ENCODE measurements around the gene SRSF8. TPM values are rescaled to one million over a fixed set of nuclear protein-coding genes. Genes with fewer than 3 reads are reported as not detected.

SRSF8 gene
- polyA plus RNA-seq, 1 of the 3 experiments (the other 2 are of a cell fraction), result 25.4 TPM

DNA sequence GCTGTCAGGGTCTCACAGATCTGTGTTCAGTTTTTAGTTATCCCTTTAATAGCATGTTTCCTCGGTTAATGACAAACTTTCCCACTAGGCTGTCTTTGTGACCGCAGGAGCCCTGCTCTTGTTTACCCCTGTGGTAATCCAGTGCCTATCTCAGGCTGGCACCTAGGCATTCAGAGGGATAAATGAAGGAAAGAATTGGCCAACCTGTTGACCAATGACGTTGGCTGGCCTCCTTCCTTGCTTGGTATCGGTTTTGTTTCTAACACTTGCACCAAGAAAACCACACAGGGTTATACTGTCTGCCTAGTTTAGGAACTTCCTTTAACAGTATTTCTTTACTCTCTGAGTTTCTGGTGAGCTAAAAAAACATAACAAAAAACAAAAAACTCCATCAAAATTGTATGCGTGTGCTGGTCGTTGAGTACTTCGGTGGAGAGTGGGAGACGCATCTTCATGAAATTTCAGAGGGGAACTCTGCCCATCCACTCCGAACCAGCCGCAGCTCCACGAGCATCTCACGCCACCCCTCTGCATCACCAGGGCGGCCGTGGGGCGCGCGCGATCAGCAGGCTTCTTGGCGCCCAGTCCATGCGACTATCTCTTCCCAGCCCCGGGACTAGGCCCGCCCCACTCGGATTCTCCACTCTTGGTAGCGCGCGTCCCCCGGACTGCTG lies 22.4 kb downstream of the SRSF8 start:
- Histone ChIP-seq H2AFZ (ENCODE audit: low read depth) (peak overlapping the region; percentile 87), H3K9me2 (no peaks in the 10 kb centered on the region), H3K9ac (peak overlapping the region; percentile 62; the same call in 1 of the 2 replicates), H3F3A (replicated peaks; ENCODE audit: insufficient read depth) (peaks cover 8% of the 10 kb centered on the region), H3K4me3 (ENCODE audit: low read depth in 2 of 2, low read length in 1 of 2) (peak overlapping the region; percentile 86 to 90), H3K36me3 (replicated peaks in 1 of 2; ENCODE audit: control insufficient read depth in 1 of 2, insufficient read depth in 2 of 2, low read length in 1 of 2) (no peaks in the 10 kb centered on the region), H3K27ac (ENCODE audit: low read depth in 2 of 2, low read length in 1 of 2) (peak overlapping the region; percentile 32 to 72; a peak in 3 of 4 replicates), H3K27me3 (ENCODE audit: insufficient read depth) (no peaks in the 10 kb centered on the region), H3K4me2 (peak overlapping the region; percentile 79), H3K9me3 (no peaks in the 10 kb centered on the region), H4K20me1 (ENCODE audit: insufficient read depth) (no peaks in the 10 kb centered on the region), H3K79me2 (ENCODE audit: insufficient read depth) (no peaks in the 10 kb centered on the region), H3K4me1 (ENCODE audit: control insufficient read depth in 1 of 2, insufficient read depth in 2 of 2, low read depth in 1 of 2, low read length in 1 of 2) (peaks cover 13 to 22% of the 10 kb centered on the region in 2 experiments; a peak in 2 of 4 replicates)
- no peak for TF ChIP-seq ELF1 (IDR thresholded peaks at IDR 0.05)
- no peak for TF ChIP-seq NRF1 (IDR thresholded peaks at IDR 0.05; ENCODE audit: low read depth, low read length)
- TF ChIP-seq, protein P1, sequence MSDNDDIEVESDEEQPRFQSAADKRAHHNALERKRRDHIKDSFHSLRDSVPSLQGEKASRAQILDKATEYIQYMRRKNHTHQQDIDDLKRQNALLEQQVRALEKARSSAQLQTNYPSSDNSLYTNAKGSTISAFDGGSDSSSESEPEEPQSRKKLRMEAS (IDR thresholded peaks at IDR 0.05; ENCODE audit: low read depth), result peak; percentile 39; the same call in 1 of the 2 replicates
- no peak for TF ChIP-seq MEF2A (IDR thresholded peaks at IDR 0.05; ENCODE audit: borderline replicate concordance, low read depth)
- TF ChIP-seq TAF1 (IDR thresholded peaks at IDR 0.05; ENCODE audit: borderline replicate concordance, low read depth, low read length), result no peak
- no peak for DNase-seq
- CTCF ChIA-PET, result interaction anchor here (0.6 to 6.5 kb wide), 6 partner anchors 14 to 1337 kb away, joined by 3 to 52 read pairs (median 3); partner anchors contain the start of gene SRSF8
- POLR2A ChIA-PET, result interaction anchor here (0.9 to 2.3 kb wide), 5 partner anchors 21 to 700 kb away, joined by 3 to 15 read pairs (median 4); partner anchors contain the start of genes CWC15, FAM76B, KDM4D and SRSF8
- 45% methylated on average over 12 of the region's 27 CpGs for WGBS (ENCODE audit: low lambda C conversion rate)

DNA sequence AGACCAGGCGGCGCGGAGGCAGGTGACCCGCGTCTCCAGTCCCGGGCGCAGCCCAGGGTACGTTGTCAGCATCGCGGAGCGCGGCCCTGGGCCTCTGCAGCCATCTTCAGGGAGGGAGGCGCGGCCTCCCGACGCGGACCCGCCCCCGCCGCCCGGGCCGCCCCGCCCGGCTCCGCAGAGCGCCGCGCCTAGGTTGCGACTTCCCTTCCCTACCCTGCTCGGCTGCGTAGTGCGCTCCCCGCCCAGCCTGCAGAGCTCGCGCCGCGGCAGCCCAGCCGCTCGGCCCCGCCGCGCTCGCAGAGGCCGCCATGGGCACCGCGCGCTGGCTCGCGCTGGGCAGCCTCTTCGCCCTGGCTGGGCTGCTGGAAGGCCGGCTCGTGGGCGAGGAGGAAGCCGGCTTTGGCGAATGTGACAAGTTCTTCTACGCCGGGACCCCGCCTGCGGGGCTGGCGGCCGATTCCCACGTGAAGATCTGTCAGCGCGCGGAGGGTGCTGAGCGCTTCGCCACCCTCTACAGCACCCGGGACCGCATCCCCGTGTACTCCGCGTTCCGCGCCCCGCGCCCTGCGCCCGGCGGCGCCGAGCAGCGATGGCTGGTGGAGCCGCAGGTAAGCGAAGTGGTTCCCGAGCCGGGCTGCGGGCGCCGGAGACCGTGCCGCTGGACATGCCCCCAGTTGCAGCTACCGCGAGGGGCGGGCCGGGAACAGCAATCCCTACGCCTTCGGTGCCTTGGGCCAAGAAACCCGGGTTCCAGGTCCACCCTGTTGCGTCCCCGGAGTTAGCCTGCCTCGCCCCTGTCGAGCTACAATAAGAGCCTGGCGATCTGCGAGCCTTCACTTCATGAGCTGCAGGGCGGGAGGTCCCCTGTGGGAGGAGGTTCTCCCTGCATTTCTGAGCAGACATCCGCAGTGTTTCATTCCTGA lies 23.2 kb downstream of the SRSF8 start, which contains the start of gene ENDOD1:
TSS of gene ENDOD1 (plus strand) at position 227 of the 923 bp plus-strand sequence. CDS start at position 309, 82 bp downstream.
- Histone ChIP-seq H3K4me1 (ENCODE audit: control insufficient read depth in 1 of 2, insufficient read depth in 2 of 2, low read depth in 1 of 2, low read length in 1 of 2) (peaks cover 13 to 22% of the 10 kb centered on the region in 2 experiments; a peak in 2 of 4 replicates), H4K20me1 (ENCODE audit: insufficient read depth) (no peaks in the 10 kb centered on the region), H3K9ac (peak within 1 kb of the TSS; percentile 62), H3K4me2 (peak within 1 kb of the TSS; percentile 79), H3K27ac (ENCODE audit: low read depth in 2 of 2, low read length in 1 of 2) (peak within 1 kb of the TSS; percentile 57 to 72; a peak in 3 of 4 replicates), H2AFZ (ENCODE audit: low read depth) (peak within 1 kb of the TSS; percentile 95), H3K79me2 (ENCODE audit: insufficient read depth) (no peaks in the 10 kb centered on the region; the same call in 1 of the 2 replicates), H3K9me3 (no peaks in the 10 kb centered on the region), H3K9me2 (no peaks in the 10 kb centered on the region), H3K4me3 (ENCODE audit: low read depth in 2 of 2, low read length in 1 of 2) (peak within 1 kb of the TSS; percentile 86 to 90), H3F3A (replicated peaks; ENCODE audit: insufficient read depth) (peaks cover 8% of the 10 kb centered on the region), H3K36me3 (replicated peaks in 1 of 2; ENCODE audit: control insufficient read depth in 1 of 2, insufficient read depth in 2 of 2, low read length in 1 of 2) (no peaks in the 10 kb centered on the region), H3K27me3 (ENCODE audit: insufficient read depth) (no peaks in the 10 kb centered on the region)
- peak; percentile 95 for DNase-seq
- WGBS (ENCODE audit: low lambda C conversion rate), result 1% methylated on average over 16 of the region's 106 CpGs
- CTCF ChIA-PET, result interaction anchor here (0.6 to 6.5 kb wide), 13 partner anchors 9 to 1336 kb away, joined by 3 to 52 read pairs (median 4); partner anchors contain the start of gene SRSF8
- POLR2A ChIA-PET, result interaction anchor here (0.6 to 2.3 kb wide), 9 partner anchors 12 to 1386 kb away, joined by 3 to 15 read pairs (median 4); partner anchors contain the start of genes CWC15, FAM76B, KDM4D and SRSF8
- TF ChIP-seq TAF1 (IDR thresholded peaks at IDR 0.05; ENCODE audit: borderline replicate concordance, low read depth, low read length), result peak; percentile 82
- TF ChIP-seq, protein P1 (IDR thresholded peaks at IDR 0.05; ENCODE audit: low read depth), result 0 out of 2 replicates have a peak, but pooled peaks have one; percentile 42
- TF ChIP-seq NFIC (IDR thresholded peaks at IDR 0.05; ENCODE audit: borderline replicate concordance), result no peak
- TF ChIP-seq YY1 (IDR thresholded peaks at IDR 0.05; ENCODE audit: low read depth), result peak; percentile 77; the same call in 1 of the 2 replicates
- TF ChIP-seq IRF3 (IDR thresholded peaks at IDR 0.05; ENCODE audit: low read depth, low read length), result no peak
- no peak; the same call in 1 of the 2 replicates for TF ChIP-seq CTCF (IDR thresholded peaks at IDR 0.05)
- TF ChIP-seq MXI1 (IDR thresholded peaks at IDR 0.05; ENCODE audit: low read depth, low read length), result peak; percentile 91
- TF ChIP-seq MEF2A (IDR thresholded peaks at IDR 0.05; ENCODE audit: borderline replicate concordance, low read depth), result no peak
- no peak for TF ChIP-seq EP300 (IDR thresholded peaks at IDR 0.05; ENCODE audit: borderline replicate concordance in 1 of 2, low read depth in 1 of 2, low read length in 1 of 2)
- TF ChIP-seq USF2 (IDR thresholded peaks at IDR 0.05; ENCODE audit: borderline replicate concordance, low read depth, low read length), result no peak
- TF ChIP-seq, protein P2, sequence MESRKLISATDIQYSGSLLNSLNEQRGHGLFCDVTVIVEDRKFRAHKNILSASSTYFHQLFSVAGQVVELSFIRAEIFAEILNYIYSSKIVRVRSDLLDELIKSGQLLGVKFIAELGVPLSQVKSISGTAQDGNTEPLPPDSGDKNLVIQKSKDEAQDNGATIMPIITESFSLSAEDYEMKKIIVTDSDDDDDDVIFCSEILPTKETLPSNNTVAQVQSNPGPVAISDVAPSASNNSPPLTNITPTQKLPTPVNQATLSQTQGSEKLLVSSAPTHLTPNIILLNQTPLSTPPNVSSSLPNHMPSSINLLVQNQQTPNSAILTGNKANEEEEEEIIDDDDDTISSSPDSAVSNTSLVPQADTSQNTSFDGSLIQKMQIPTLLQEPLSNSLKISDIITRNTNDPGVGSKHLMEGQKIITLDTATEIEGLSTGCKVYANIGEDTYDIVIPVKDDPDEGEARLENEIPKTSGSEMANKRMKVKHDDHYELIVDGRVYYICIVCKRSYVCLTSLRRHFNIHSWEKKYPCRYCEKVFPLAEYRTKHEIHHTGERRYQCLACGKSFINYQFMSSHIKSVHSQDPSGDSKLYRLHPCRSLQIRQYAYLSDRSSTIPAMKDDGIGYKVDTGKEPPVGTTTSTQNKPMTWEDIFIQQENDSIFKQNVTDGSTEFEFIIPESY (IDR thresholded peaks at IDR 0.05; ENCODE audit: borderline replicate concordance, low read depth), result no peak

Measured in SK-N-SH (cell line).